Stomach (tissue), 9 donors: ENCODE measurements around the gene KANK4. TPM values are rescaled to one million over a fixed set of nuclear protein-coding genes. Genes with fewer than 3 reads are reported as not detected.

Experiments
- DNase-seq, 2 donors: peaks; one replicate each; pipeline versions ENCODE4 v3.0.0 to v3.0.0-alpha.2; 2013 to 2019
- H3K27ac ChIP-seq, 5 donors: fragments of 200-600 bp in 4 of 5; sonication (generic) in 4 of 5; one replicate each; pipeline ENCODE4 v1.5.1; 2013 to 2019; ENCODE audit warnings: mild to moderate bottlenecking in 1 of 5, moderate library complexity in 1 of 5
- H3K27me3 ChIP-seq, 3 donors: fragments of 200-600 bp; sonication (generic); one replicate each; pipeline ENCODE4 v1.5.1; 2017 to 2019; ENCODE audit warnings: mixed run types in 1 of 3
- H3K36me3 ChIP-seq, 4 donors: fragments of 200-600 bp; sonication (generic); 1 replicate in 3 of 4; 2 replicates in 1 of 4; pipeline ENCODE4 v1.5.1; 2016 to 2019
- H3K4me1 ChIP-seq, 4 donors: fragments of 200-600 bp; sonication (generic); one replicate each; pipeline ENCODE4 v1.5.1; 2016 to 2019
- H3K4me3 ChIP-seq, 4 donors: fragments of 200-600 bp; sonication (generic) in 3 of 4; one replicate each; pipeline ENCODE4 v1.5.1; 2016 to 2019; ENCODE audit warnings: mild to moderate bottlenecking in 1 of 4
- H3K9me3 ChIP-seq, 4 donors: fragments of 200-600 bp; sonication (generic); one replicate each; pipeline ENCODE4 v1.5.1; 2016 to 2019
- CTCF ChIP-seq, 7 experiments: fragments of 450-650 bp in 4 of 7; fragments of 200-600 bp in 3 of 7; sonication (generic) in 3 of 7; IDR thresholded peaks; one replicate each; pipeline ENCODE4 v1.5.1; 2016 to 2019; ENCODE audit warnings: antibody characterized with exemption in 7 of 7, control low read depth in 2 of 7, mild to moderate bottlenecking in 1 of 7
- EP300 ChIP-seq: sonication (generic); formaldehyde crosslinking; IDR thresholded peaks from one replicate; pipeline ENCODE4 v1.6.1; 2017; ENCODE audit warnings: antibody characterized with exemption
- POLR2A ChIP-seq, 4 donors: fragments of 450-650 bp; IDR thresholded peaks; one replicate each; pipeline ENCODE4 v1.6.1; 2016; ENCODE audit warnings: antibody characterized with exemption in 4 of 4, control low read depth in 2 of 4, mild to moderate bottlenecking in 1 of 4, moderate library complexity in 1 of 4
- POLR2AphosphoS5 ChIP-seq, 3 donors: sonication (generic); formaldehyde crosslinking; IDR thresholded peaks; one replicate each; pipeline ENCODE4 v1.6.1; 2016; ENCODE audit warnings: antibody characterized with exemption in 3 of 3
- WGBS, 5 donors: extraction: QIAGEN DNeasy Blood & Tissue Kit in 3 of 5; methylation state at CpG; one replicate each; pipeline versions ENCODE4 v1.1.5 to v1.1.7; 2013 to 2018; 5-methylcytosine and 5-hydroxymethylcytosine counted together
- intact Hi-C: fragments of 100-400 bp; cut with DNase I; formaldehyde crosslinking; loops from one replicate; pipeline ENCODE4 v1.15.1; 2023; ENCODE audit warnings: low total_unique reads
- polyA plus RNA-seq, 3 donors: library from polyadenylated mRNA; stranded (reverse); fragments of 200-250 nt; gene quantifications; one replicate each; pipeline ENCODE4 v1.2.3, GENCODE V29; 2013
- total RNA-seq, 5 donors: library from RNA; depleted of rRNA; stranded (reverse); fragments of >200 nt; gene quantifications; one replicate each; pipeline versions ENCODE4 v1.1.0 to v1.2.3, GENCODE V29; 2014 to 2016
- donor health status: healthy with polysubstance abuse.
- donor health status: Bipolar disorder and iron deficiency.
- donor health status: healthy.

The KANK4 gene
- total and polyA plus RNA-seq, 8 donors: 0.31 to 3.9 (median 2.0) TPM; not detected in 2

GRCh38 chr1:62260688-62261087 is 58.5 kb downstream of the KANK4 start:
- H3K9me3 ChIP-seq: no peaks in the 10 kb centered on the region
- no peak overlapping the region for H3K27ac ChIP-seq
- DNase-seq: no peak
- H3K4me1 ChIP-seq: no peaks in the 10 kb centered on the region
- no peaks in the 10 kb centered on the region for H3K27me3 ChIP-seq
- WGBS, 5 donors: 90 to 94% (median 93%) methylated on average over 3 of the region's 3 CpGs
- no peak for TF ChIP-seq EP300
- no peak for TF ChIP-seq POLR2AphosphoS5 (IDR thresholded peaks at IDR 0.05)
- no peak for TF ChIP-seq CTCF (IDR thresholded peaks at IDR 0.05)
- no peak for TF ChIP-seq POLR2A (IDR thresholded peaks at IDR 0.05)
- no peak overlapping the region for H3K4me3 ChIP-seq
- intact Hi-C loops: no loop called here
- H3K36me3 ChIP-seq: no peaks in the 10 kb centered on the region

- H3K27ac ChIP-seq: no peak overlapping the region
- WGBS, 5 donors: 97 to 99% (median 98%) methylated on average over 4 of the region's 4 CpGs
- intact Hi-C loops: no loop called here
- no peak overlapping the region for H3K4me3 ChIP-seq
- no peaks in the 10 kb centered on the region for H3K9me3 ChIP-seq
- no peak for DNase-seq
- H3K27me3 ChIP-seq: no peaks in the 10 kb centered on the region
- H3K4me1 ChIP-seq: no peaks in the 10 kb centered on the region
- TF ChIP-seq POLR2A (IDR thresholded peaks at IDR 0.05): no peak
- TF ChIP-seq POLR2AphosphoS5 (IDR thresholded peaks at IDR 0.05): no peak
- no peak for TF ChIP-seq EP300
- TF ChIP-seq CTCF (IDR thresholded peaks at IDR 0.05): no peak
- H3K36me3 ChIP-seq: no peaks in the 10 kb centered on the region
Observed at GRCh38 chr1:62259551-62259950, 59.7 kb downstream of the KANK4 start.

GRCh38 chr1:62250126-62250726 is 69.0 kb downstream of the KANK4 start:
- Histone ChIP-seq H3K9me3 (no peaks in the 10 kb centered on the region), H3K4me3 (no peak overlapping the region), H3K36me3 (no peaks in the 10 kb centered on the region), H3K4me1 (no peaks in the 10 kb centered on the region), H3K27ac (no peak overlapping the region), H3K27me3 (no peaks in the 10 kb centered on the region)
- no peak for TF ChIP-seq CTCF (IDR thresholded peaks at IDR 0.05)
- TF ChIP-seq POLR2A (IDR thresholded peaks at IDR 0.05): no peak
- TF ChIP-seq EP300: no peak
- no peak for TF ChIP-seq POLR2AphosphoS5 (IDR thresholded peaks at IDR 0.05)
- DNase-seq: no peak
- WGBS, 5 donors: 67 to 84% (median 82%) methylated on average over 10 of the region's 10 CpGs
- intact Hi-C loops: no loop called here

GRCh38 chr1:62247391-62248168 is 71.7 kb downstream of the KANK4 start:
- 67 to 87% (median 69%) methylated on average over 13 to 14 of the region's 14 CpGs for WGBS, 5 donors

More at GRCh38 chr1:62247391-62248168, 71.7 kb downstream of the KANK4 start:
- no peak overlapping the region for H3K27ac ChIP-seq
- TF ChIP-seq POLR2AphosphoS5 (IDR thresholded peaks at IDR 0.05): no peak
- no peak for TF ChIP-seq EP300
- no peak for TF ChIP-seq POLR2A (IDR thresholded peaks at IDR 0.05)
- TF ChIP-seq CTCF (IDR thresholded peaks at IDR 0.05): no peak
- no peaks in the 10 kb centered on the region for H3K9me3 ChIP-seq
- intact Hi-C loops: no loop called here
- H3K27me3 ChIP-seq: no peaks in the 10 kb centered on the region
- H3K4me1 ChIP-seq: no peaks in the 10 kb centered on the region
- H3K36me3 ChIP-seq: no peaks in the 10 kb centered on the region
- H3K4me3 ChIP-seq: no peak overlapping the region
- no peak for DNase-seq
